Activated CD4-positive, alpha-beta memory T cell treated with anti-CD3 and anti-CD28 coated beads for 36 hours (primary cell): Measurements from ENCODE around the gene CROCC2. TPM values are rescaled to one million over a fixed set of nuclear protein-coding genes. Genes with fewer than 3 reads are reported as not detected.
A peak's percentile ranks its signal among the peaks of the same experiment; 100 is the strongest.

Experiments used
- CTCF ChIA-PET: fragments of 350-600 bp; sonication (Branson Sonifier 250); formaldehyde crosslinking; loops from one replicate; lab custom pipeline; 2021; ENCODE audit warnings: antibody characterized with exemption, inconsistent platforms; lab: Charles Lee
- POLR2A ChIA-PET: fragments of 350-600 bp; sonication (Branson Sonifier 250); formaldehyde crosslinking; loops from one replicate; lab custom pipeline; 2021; ENCODE audit warnings: antibody characterized with exemption; lab: Charles Lee
- DNase-seq: peaks from one replicate; pipeline ENCODE4 v3.0.0-alpha.2; 2020
- H3K27ac Mint-ChIP-seq: one replicate; pipeline ENCODE4 v1.8.0; 2021; ENCODE audit warnings: mixed read lengths
- H3K27me3 Mint-ChIP-seq: one replicate; pipeline ENCODE4 v1.8.0; 2021; ENCODE audit warnings: mixed read lengths
- H3K36me3 Mint-ChIP-seq: one replicate; pipeline ENCODE4 v1.8.0; 2021; ENCODE audit warnings: mixed read lengths
- H3K4me1 Mint-ChIP-seq: one replicate; pipeline ENCODE4 v1.8.0; 2021; ENCODE audit warnings: low read depth, mixed read lengths
- H3K4me3 Mint-ChIP-seq: one replicate; pipeline ENCODE4 v1.8.0; 2021; ENCODE audit warnings: mild to moderate bottlenecking, mixed read lengths
- H3K9me3 Mint-ChIP-seq: one replicate; pipeline ENCODE4 v1.8.0; 2021; ENCODE audit warnings: mixed read lengths
- intact Hi-C: fragments of 100-400 bp; cut with micrococcal nuclease; formaldehyde crosslinking; loops from one replicate; pipeline ENCODE4 v1.15.1; 2023
- total RNA-seq, 2 experiments: library from RNA; stranded (reverse); gene quantifications; one replicate each; pipeline ENCODE4 v1.2.3, GENCODE V29; 2021

CROCC2 gene
- total RNA-seq, 2 experiments from 2014 or later = not detected

GRCh38 chr2:240949791-240950705 lies 43.9 kb downstream of the CROCC2 start:
- Mint-ChIP-seq H3K36me3 (no peaks in the 10 kb centered on the region), H3K4me1 (no peaks in the 10 kb centered on the region), H3K9me3 (no peaks in the 10 kb centered on the region), H3K4me3 (no peak overlapping the region), H3K27ac (no peak overlapping the region), H3K27me3 (no peaks in the 10 kb centered on the region)
- CTCF ChIA-PET = no interaction called here
- POLR2A ChIA-PET = no interaction called here
- intact Hi-C loops = no loop called here
- DNase-seq = no peak

DNA sequence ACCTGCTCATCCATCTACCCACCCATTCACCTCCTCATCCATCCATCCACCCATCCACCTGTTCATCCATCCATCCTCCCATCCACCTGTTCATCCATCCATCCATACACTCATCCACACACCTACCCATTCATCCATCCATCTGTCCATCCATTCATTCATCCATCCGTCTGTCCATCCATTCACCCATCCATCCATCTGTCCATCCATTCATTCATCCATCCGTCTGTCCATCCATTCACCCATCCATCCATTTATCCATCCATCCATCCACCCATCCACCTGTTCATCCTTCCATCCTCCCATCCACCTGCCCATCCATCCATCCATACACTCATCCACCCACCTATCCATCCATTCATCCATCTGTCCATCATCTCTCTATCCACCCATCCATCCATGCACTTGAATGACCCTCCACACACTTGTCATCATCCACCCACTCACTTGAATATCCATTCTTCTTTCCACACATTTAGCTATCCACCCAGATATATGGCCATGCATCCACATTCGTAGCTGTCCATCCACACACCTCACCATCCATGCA lies 45.0 kb downstream of the CROCC2 start:
- H3K27me3 Mint-ChIP-seq = no peaks in the 10 kb centered on the region
- H3K27ac Mint-ChIP-seq = no peak overlapping the region
- intact Hi-C loops = no loop called here
- no peak overlapping the region for H3K4me3 Mint-ChIP-seq
- ChIA-PET POLR2A (no interaction called here), CTCF (no interaction called here)
- H3K36me3 Mint-ChIP-seq = no peaks in the 10 kb centered on the region
- no peaks in the 10 kb centered on the region for H3K4me1 Mint-ChIP-seq
- no peak for DNase-seq
- H3K9me3 Mint-ChIP-seq = no peaks in the 10 kb centered on the region

DNA sequence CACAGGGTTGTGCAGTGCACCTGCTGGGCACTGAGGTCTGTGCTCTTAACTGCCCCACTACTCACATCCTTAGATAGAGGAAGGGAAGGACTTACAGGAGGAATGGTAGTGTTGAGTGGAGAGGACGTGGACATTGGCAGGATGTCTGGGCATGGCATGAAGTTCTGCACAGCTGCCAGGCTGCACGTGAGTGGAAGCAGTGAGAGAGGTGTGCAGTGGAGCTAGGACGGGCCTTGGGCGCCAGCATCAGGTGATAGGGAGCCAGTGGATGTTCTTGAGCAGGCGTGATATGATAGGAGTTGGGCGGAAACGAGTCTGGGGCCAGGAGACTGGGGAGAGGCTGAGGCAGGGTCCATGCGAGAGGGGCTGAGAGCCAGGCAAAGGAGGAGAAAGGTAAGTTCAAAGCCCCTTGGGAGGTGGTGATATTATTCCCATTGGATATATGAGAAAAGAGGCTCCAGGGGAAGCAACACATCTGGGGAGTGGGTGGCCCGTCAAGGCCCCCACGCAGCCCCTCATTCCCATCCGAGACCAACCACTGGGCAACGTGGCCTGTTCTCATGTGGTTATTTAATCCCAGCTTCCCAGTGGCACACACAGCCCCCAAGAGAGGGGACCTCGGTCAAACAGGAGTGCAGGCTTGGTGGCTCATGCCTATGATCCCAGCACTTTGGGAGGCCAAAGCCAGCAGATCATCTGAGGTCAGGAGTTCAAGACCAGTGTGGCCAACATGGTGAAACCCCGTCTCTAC lies 46.5 kb downstream of the CROCC2 start:
- H3K27me3 Mint-ChIP-seq = no peaks in the 10 kb centered on the region
- no peak overlapping the region for H3K4me3 Mint-ChIP-seq
- H3K36me3 Mint-ChIP-seq = no peaks in the 10 kb centered on the region
- intact Hi-C loops = no loop called here
- no peak for DNase-seq
- no peaks in the 10 kb centered on the region for H3K4me1 Mint-ChIP-seq
- CTCF ChIA-PET = no interaction called here
- no peaks in the 10 kb centered on the region for H3K9me3 Mint-ChIP-seq
- no peak overlapping the region for H3K27ac Mint-ChIP-seq
- POLR2A ChIA-PET = no interaction called here

DNA sequence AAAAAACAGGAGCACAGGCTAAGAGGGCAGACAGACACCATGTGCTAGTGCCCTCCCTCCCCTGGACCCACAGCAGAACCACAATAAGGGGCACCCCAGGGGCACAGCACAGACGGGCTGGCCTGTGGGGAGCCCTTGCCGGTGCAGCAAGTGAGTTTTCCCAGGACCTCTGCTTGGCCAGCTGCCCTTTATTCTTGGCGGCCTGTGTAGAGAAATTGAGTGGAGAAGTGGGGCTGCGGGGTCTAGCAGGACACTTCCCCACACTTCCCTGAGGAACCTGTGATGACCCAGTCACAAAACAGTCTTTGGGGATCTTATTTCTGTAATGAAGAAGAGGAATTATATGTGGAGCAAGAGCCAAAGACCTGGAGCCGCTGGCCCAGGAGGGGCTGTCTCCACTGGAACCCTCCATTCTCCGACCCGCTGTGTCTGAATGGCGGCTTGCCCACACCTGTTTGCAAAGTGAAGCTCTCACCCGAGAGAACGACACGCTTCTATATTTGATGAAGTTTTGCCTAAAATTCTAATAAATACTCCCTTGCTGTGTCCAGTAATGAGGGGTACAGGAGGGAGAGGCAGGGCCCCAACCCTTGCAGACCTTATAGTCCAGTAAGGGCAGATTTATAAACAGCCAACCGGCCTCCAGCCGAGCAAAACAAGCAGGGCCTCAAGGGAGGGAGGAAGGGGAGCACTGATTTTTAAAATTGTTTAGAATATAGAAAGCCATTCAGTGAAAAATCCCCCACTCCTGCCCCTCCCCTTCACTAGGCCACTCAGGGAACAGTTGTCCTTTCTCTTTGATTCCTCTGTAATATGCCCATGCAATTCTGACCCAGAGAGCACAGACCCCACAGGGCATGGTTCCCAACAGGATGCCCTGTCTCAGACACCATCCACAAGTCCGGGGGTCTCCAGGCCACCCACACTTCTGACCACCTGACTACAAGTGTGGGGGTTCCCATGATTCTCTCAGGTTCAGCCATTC lies 47.6 kb downstream of the CROCC2 start:
- H3K36me3 Mint-ChIP-seq = no peaks in the 10 kb centered on the region
- H3K9me3 Mint-ChIP-seq = no peaks in the 10 kb centered on the region
- CTCF ChIA-PET = no interaction called here
- no peak for DNase-seq
- H3K27ac Mint-ChIP-seq = no peak overlapping the region
- H3K4me1 Mint-ChIP-seq = no peaks in the 10 kb centered on the region
- H3K4me3 Mint-ChIP-seq = no peak overlapping the region
- no peaks in the 10 kb centered on the region for H3K27me3 Mint-ChIP-seq
- intact Hi-C loops = no loop called here
- POLR2A ChIA-PET = no interaction called here

- ChIA-PET CTCF (no interaction called here), POLR2A (no interaction called here)
- no peaks in the 10 kb centered on the region for H3K27me3 Mint-ChIP-seq
- no peak for DNase-seq
- H3K9me3 Mint-ChIP-seq = no peaks in the 10 kb centered on the region
- no peaks in the 10 kb centered on the region for H3K36me3 Mint-ChIP-seq
- no peak overlapping the region for H3K27ac Mint-ChIP-seq
- intact Hi-C loops = no loop called here
- H3K4me1 Mint-ChIP-seq = no peaks in the 10 kb centered on the region
- H3K4me3 Mint-ChIP-seq = no peak overlapping the region
Observed at GRCh38 chr2:240954436-240955305, 48.5 kb downstream of the CROCC2 start.

DNA sequence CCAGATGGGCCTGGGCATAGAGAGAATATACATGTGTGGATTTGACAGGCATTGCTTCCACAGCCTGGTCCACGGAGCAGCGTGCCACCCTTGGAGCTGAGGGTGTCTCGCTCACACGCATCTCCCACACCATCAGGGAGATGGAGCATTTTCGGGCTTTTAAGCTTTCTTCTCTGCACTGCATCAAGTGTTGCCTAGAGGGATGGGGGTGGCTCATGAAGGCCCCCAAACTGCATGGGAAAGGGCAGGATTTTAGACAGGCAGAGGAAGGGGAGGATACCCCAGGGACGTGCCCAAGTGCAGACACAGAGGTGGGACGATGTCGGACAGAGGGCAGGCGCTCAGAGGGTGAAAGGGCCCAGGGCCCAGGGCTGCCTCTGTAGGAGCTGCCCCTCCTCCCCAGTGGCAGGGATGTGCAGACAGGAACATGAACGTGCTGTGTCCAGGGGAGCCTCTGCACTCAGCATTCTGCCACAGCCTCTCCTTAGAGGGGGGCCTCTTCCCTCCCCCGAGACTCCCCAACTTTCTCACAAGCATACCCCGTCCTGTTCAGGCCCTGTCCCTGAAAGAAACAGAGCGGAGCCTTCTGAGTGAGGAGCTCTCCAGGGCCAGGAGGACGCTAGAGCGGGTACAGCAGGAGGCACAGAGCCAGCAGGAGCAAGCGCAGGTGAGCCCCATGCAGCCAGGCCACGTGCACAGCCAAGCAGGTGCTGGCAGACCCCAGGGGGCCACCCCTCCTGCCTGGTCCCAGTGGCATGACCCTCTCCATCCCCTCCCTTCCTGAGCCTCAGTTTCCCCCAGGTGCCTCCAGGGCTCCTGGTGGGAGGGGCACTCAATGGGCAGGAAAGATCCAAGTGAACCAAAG lies 49.4 kb downstream of the CROCC2 start:
- Mint-ChIP-seq H3K27me3 (no peaks in the 10 kb centered on the region), H3K36me3 (no peaks in the 10 kb centered on the region), H3K27ac (no peak overlapping the region), H3K4me3 (no peak overlapping the region), H3K9me3 (no peaks in the 10 kb centered on the region), H3K4me1 (no peaks in the 10 kb centered on the region)
- intact Hi-C loops = no loop called here
- CTCF ChIA-PET = no interaction called here
- peak; percentile 3 for DNase-seq
- POLR2A ChIA-PET = no interaction called here

- no peaks in the 10 kb centered on the region for H3K36me3 Mint-ChIP-seq
- no peak overlapping the region for H3K4me3 Mint-ChIP-seq
- ChIA-PET POLR2A (no interaction called here), CTCF (no interaction called here)
- no peaks in the 10 kb centered on the region for H3K9me3 Mint-ChIP-seq
- no peaks in the 10 kb centered on the region for H3K4me1 Mint-ChIP-seq
- intact Hi-C loops = no loop called here
- DNase-seq = peak; percentile 3
- no peaks in the 10 kb centered on the region for H3K27me3 Mint-ChIP-seq
- no peak overlapping the region for H3K27ac Mint-ChIP-seq
Observed at GRCh38 chr2:240956171-240956934, 50.2 kb downstream of the CROCC2 start.

DNA sequence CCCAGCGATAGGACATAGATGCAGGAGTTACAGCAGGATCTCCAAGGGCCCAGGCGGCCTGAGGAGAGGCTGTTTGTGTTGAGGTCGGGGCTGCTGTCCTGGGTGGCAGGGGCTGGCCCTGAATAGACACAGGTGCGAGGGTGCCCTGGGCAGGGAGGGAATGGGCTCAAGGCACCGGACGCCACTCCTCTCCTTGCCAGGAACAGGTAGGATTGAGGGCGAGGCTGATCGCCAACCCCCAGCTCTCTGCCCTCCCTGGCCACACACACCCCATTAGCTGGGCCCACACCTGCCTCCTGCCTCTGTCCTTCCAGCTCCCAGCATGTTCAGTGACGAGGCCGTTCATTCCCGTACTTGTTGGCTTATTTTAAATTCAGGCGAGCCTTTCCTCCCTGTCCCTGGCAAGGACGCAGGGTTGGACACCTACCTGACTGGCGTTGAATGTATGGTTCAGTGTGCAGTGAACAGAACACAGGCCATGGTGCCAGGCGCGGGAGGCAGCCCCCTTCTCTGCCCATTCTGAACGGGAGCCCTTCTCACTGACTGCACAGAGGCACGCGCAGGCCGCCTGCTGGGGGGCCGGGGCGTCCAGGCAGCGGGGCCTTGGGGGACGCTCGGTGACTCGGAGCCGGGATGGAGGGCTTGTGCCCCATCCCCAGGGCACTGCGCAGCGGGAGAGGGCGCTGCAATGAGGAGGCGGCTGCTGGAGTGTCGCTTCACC lies 51.0 kb downstream of the CROCC2 start:
- no peaks in the 10 kb centered on the region for H3K9me3 Mint-ChIP-seq
- CTCF ChIA-PET = no interaction called here
- POLR2A ChIA-PET = no interaction called here
- no peak overlapping the region for H3K27ac Mint-ChIP-seq
- peak; percentile 4 for DNase-seq
- no peak overlapping the region for H3K4me3 Mint-ChIP-seq
- intact Hi-C loops = no loop called here
- no peaks in the 10 kb centered on the region for H3K27me3 Mint-ChIP-seq
- H3K36me3 Mint-ChIP-seq = no peaks in the 10 kb centered on the region
- H3K4me1 Mint-ChIP-seq = no peaks in the 10 kb centered on the region

GRCh38 chr2:240957656-240958365 lies 51.7 kb downstream of the CROCC2 start:
- Mint-ChIP-seq H3K4me3 (no peak overlapping the region), H3K27ac (no peak overlapping the region), H3K36me3 (no peaks in the 10 kb centered on the region), H3K9me3 (no peaks in the 10 kb centered on the region), H3K27me3 (no peaks in the 10 kb centered on the region), H3K4me1 (no peaks in the 10 kb centered on the region)
- DNase-seq = peak; percentile 1
- ChIA-PET CTCF (no interaction called here), POLR2A (no interaction called here)
- intact Hi-C loops = no loop called here
